ENCODE data around the gene MXRA8.

The MXRA8 gene

DNA sequence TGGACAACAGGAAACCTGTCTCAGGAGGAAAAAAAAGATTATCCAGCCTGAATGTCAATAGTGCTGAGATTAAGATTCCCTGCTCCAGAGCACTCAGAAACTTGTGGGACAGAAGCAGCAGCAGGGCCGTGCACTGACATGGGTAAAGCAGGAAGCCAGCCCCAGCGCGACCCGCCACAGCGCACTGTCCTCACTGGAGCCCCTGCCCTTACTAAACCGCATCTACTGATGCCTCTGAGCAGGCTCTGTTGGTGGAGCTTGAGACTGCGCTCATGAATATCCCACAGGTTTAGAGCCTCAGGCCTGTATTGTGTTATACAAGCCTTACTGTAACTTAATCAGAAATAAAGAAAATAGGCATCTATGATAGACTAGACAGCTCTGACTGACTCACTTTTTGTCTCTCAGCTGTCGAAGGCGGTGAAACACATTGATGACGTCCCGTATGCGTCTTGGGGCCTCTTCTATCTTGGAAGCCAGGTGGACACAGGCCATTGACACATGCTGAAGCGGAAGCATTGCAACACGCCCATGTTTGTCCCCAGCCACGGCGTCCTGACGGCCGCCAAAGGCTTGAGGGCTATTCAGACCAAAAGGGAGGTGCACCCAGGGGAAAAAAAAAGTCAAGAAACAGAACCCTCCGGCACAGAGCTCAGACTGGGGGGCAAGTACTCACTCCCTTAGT, 39.6 kb upstream of the MXRA8 start:
- H3K4me3 ChIP-seq (ENCODE audit: low read length) = peak overlapping the region; percentile 100
- H3K4me2 ChIP-seq (ENCODE audit: low read length) = peak overlapping the region; percentile 88
- H3K36me3 ChIP-seq (ENCODE audit: control insufficient read depth, low read length) = peaks cover 90% of the 10 kb centered on the region
- H3K27me3 ChIP-seq (ENCODE audit: control insufficient read depth, low read length) = no peaks in the 10 kb centered on the region
- peaks cover 36% of the 10 kb centered on the region for H3K4me1 ChIP-seq (ENCODE audit: control insufficient read depth, low read length)
- H3K9me3 ChIP-seq (ENCODE audit: control insufficient read depth, insufficient read depth, low read length) = no peaks in the 10 kb centered on the region
- H3K27ac ChIP-seq (ENCODE audit: low read depth, low read length) = no peak overlapping the region
- H4K20me1 ChIP-seq (ENCODE audit: control insufficient read depth, insufficient read depth, low read depth, low read length) = peaks cover 15% of the 10 kb centered on the region
- H3K9me2 ChIP-seq (replicated peaks; ENCODE audit: control insufficient read depth, low read length) = no peaks in the 10 kb centered on the region
- H3F3A ChIP-seq (ENCODE audit: control insufficient read depth, insufficient read depth) = peaks cover 12% of the 10 kb centered on the region
- no peak for TF ChIP-seq EZH2phosphoT487 (IDR thresholded peaks at IDR 0.05; ENCODE audit: borderline replicate concordance, low read length)
- TF ChIP-seq, protein P1, sequence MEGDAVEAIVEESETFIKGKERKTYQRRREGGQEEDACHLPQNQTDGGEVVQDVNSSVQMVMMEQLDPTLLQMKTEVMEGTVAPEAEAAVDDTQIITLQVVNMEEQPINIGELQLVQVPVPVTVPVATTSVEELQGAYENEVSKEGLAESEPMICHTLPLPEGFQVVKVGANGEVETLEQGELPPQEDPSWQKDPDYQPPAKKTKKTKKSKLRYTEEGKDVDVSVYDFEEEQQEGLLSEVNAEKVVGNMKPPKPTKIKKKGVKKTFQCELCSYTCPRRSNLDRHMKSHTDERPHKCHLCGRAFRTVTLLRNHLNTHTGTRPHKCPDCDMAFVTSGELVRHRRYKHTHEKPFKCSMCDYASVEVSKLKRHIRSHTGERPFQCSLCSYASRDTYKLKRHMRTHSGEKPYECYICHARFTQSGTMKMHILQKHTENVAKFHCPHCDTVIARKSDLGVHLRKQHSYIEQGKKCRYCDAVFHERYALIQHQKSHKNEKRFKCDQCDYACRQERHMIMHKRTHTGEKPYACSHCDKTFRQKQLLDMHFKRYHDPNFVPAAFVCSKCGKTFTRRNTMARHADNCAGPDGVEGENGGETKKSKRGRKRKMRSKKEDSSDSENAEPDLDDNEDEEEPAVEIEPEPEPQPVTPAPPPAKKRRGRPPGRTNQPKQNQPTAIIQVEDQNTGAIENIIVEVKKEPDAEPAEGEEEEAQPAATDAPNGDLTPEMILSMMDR (IDR thresholded peaks at IDR 0.05; ENCODE audit: low read depth, low read length, poor library complexity, severe bottlenecking) = no peak
- H3K79me2 ChIP-seq (ENCODE audit: control insufficient read depth, low read length) = peaks cover 88% of the 10 kb centered on the region

DNA sequence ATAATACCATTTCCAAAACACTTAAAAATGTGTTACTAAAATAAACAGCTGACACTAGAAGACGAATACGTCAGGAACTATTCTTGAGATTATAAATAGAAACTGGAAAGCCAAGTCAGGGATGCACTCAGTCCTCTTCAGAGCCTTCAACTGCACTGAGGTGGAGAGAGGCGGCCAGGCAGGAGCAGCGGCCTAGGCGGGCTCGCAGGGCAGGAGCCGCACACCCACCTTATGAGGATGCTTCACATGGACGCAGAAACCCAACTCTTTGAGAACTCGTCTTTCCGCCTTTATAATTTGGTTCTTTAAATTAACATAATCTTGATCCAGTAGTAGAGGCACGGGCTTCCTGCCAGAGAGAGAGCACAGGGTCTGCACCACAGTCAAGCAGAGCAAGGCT, 36.8 kb upstream of the MXRA8 start:
- Histone ChIP-seq H4K20me1 (ENCODE audit: control insufficient read depth, insufficient read depth, low read depth, low read length) (peaks cover 3% of the 10 kb centered on the region; the same call in 1 of the 2 replicates), H3K27me3 (ENCODE audit: control insufficient read depth, low read length) (no peaks in the 10 kb centered on the region), H3K79me2 (ENCODE audit: control insufficient read depth, low read length) (peaks cover 71% of the 10 kb centered on the region), H3K4me2 (ENCODE audit: low read length) (no peak overlapping the region), H3K9me2 (replicated peaks; ENCODE audit: control insufficient read depth, low read length) (no peaks in the 10 kb centered on the region), H3K9me3 (ENCODE audit: control insufficient read depth, insufficient read depth, low read length) (no peaks in the 10 kb centered on the region), H3K27ac (ENCODE audit: low read depth, low read length) (no peak overlapping the region), H3K36me3 (ENCODE audit: control insufficient read depth, low read length) (peaks cover 90% of the 10 kb centered on the region), H3K4me1 (ENCODE audit: control insufficient read depth, low read length) (peaks cover 14% of the 10 kb centered on the region), H3K4me3 (ENCODE audit: low read length) (no peak overlapping the region), H3F3A (ENCODE audit: control insufficient read depth, insufficient read depth) (no peaks in the 10 kb centered on the region)
- no peak for TF ChIP-seq EZH2phosphoT487 (IDR thresholded peaks at IDR 0.05; ENCODE audit: borderline replicate concordance, low read length)

DNA sequence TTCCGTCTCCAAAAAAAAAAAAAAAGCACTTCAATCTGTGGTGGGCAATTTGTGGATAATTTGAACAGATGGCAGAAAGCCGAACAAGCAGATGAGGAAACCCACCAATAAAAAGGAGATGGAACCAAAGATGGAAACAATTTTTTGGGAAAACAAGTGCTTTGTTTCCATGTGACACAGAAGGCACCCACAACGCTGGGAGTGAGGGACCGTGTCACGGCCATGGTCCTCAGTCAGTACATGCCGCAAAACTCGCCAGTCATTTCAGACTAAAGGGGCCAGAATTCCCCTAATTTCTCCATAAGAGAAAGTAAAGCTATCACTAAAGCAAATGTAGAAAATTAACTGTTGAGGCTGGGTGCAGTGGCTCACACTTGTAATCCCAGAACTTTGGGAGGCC, 35.8 kb upstream of the MXRA8 start:
- TF ChIP-seq, protein P1 (IDR thresholded peaks at IDR 0.05; ENCODE audit: low read depth, low read length, poor library complexity, severe bottlenecking) = no peak
- no peak for TF ChIP-seq EZH2phosphoT487 (IDR thresholded peaks at IDR 0.05; ENCODE audit: borderline replicate concordance, low read length)
- peaks cover 3% of the 10 kb centered on the region; the same call in 1 of the 2 replicates for H4K20me1 ChIP-seq (ENCODE audit: control insufficient read depth, insufficient read depth, low read depth, low read length)

DNA sequence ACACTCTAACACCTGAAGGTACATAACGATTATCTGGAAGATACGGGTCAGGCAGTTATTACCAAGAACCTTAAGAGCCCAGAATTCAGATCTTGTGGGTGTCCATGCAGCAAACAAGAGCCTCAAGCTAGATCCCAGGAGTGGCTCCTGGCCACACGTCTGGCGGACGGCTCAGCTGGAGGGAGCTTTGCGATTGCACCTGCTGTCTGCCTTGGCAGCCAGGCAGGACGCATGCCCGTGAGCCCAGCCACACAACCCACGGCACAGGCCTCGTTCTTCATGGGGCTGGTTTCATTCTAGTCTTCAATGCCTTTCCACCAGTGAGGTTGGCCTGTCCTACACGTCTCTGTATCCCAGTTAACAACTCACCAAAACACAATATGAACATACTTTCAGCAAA, 35.1 kb upstream of the MXRA8 start:
- peaks cover 3% of the 10 kb centered on the region; the same call in 1 of the 2 replicates for H4K20me1 ChIP-seq (ENCODE audit: control insufficient read depth, insufficient read depth, low read depth, low read length)
- no peak for TF ChIP-seq EZH2phosphoT487 (IDR thresholded peaks at IDR 0.05; ENCODE audit: borderline replicate concordance, low read length)
- TF ChIP-seq, protein P1 (IDR thresholded peaks at IDR 0.05; ENCODE audit: low read depth, low read length, poor library complexity, severe bottlenecking) = no peak
- no peaks in the 10 kb centered on the region for H3K9me2 ChIP-seq (replicated peaks; ENCODE audit: control insufficient read depth, low read length)
- H3K27me3 ChIP-seq (ENCODE audit: control insufficient read depth, low read length) = no peaks in the 10 kb centered on the region
- no peak overlapping the region for H3K4me3 ChIP-seq (ENCODE audit: low read length)
- H3K4me1 ChIP-seq (ENCODE audit: control insufficient read depth, low read length) = peaks cover 14% of the 10 kb centered on the region
- peaks cover 91% of the 10 kb centered on the region for H3K36me3 ChIP-seq (ENCODE audit: control insufficient read depth, low read length)
- H3K79me2 ChIP-seq (ENCODE audit: control insufficient read depth, low read length) = peaks cover 59% of the 10 kb centered on the region
- no peaks in the 10 kb centered on the region for H3K9me3 ChIP-seq (ENCODE audit: control insufficient read depth, insufficient read depth, low read length)
- H3K27ac ChIP-seq (ENCODE audit: low read depth, low read length) = no peak overlapping the region
- no peaks in the 10 kb centered on the region for H3F3A ChIP-seq (ENCODE audit: control insufficient read depth, insufficient read depth)
- H3K4me2 ChIP-seq (ENCODE audit: low read length) = no peak overlapping the region

More for the DNA sequence above, 35.8 kb upstream of the MXRA8 start:
- no peaks in the 10 kb centered on the region for H3K27me3 ChIP-seq (ENCODE audit: control insufficient read depth, low read length)
- H3K79me2 ChIP-seq (ENCODE audit: control insufficient read depth, low read length) = peaks cover 66% of the 10 kb centered on the region
- no peak overlapping the region for H3K27ac ChIP-seq (ENCODE audit: low read depth, low read length)
- H3K9me3 ChIP-seq (ENCODE audit: control insufficient read depth, insufficient read depth, low read length) = no peaks in the 10 kb centered on the region
- no peak overlapping the region for H3K4me2 ChIP-seq (ENCODE audit: low read length)
- peaks cover 93% of the 10 kb centered on the region for H3K36me3 ChIP-seq (ENCODE audit: control insufficient read depth, low read length)
- H3K4me3 ChIP-seq (ENCODE audit: low read length) = no peak overlapping the region
- H3K9me2 ChIP-seq (replicated peaks; ENCODE audit: control insufficient read depth, low read length) = no peaks in the 10 kb centered on the region
- H3F3A ChIP-seq (ENCODE audit: control insufficient read depth, insufficient read depth) = no peaks in the 10 kb centered on the region
- peaks cover 14% of the 10 kb centered on the region for H3K4me1 ChIP-seq (ENCODE audit: control insufficient read depth, low read length)

Data from DOHH2 (cell line).